ENCODE data around the gene LCK. TPM values are rescaled to one million over a fixed set of nuclear protein-coding genes. Genes with fewer than 3 reads are reported as not detected.

The LCK gene
- total and polyA plus RNA-seq, 2 of the 8 experiments (the other 6 are each of a cell fraction or from before 2014, with no cell fraction given) = 75.3 to 122 TPM

GRCh38 chr1:32274646-32275340 lies 23.7 kb downstream of the LCK start:
- Histone ChIP-seq H3K4ac (replicated peaks; ENCODE audit: insufficient read length, low read depth, low read length) (peak overlapping the region; percentile 44), H4K5ac (ENCODE audit: insufficient read length, low read depth, low read length) (peak overlapping the region; percentile 81), H4K20me1 (replicated peaks in 1 of 2; ENCODE audit: control insufficient read depth in 1 of 2, insufficient read depth in 2 of 2, low read length in 2 of 2) (peaks cover 0 to 4% of the 10 kb centered on the region in 2 experiments), H3K79me2 (ENCODE audit: control insufficient read depth in 1 of 2, insufficient read depth in 2 of 2, low read length in 2 of 2) (no peaks in the 10 kb centered on the region), H3K18ac (ENCODE audit: extremely low read depth, low read length) (peak overlapping the region; percentile 85), H3K4me2 (ENCODE audit: insufficient read depth in 1 of 2, low read depth in 2 of 2, low read length in 2 of 2) (peak overlapping the region; percentile 67 to 98), H3K36me3 (ENCODE audit: control insufficient read depth in 2 of 4, insufficient read depth in 4 of 4, low read length in 3 of 4) (peaks cover 0 to 4% (median 2%) of the 10 kb centered on the region in 4 experiments; a peak in 3 of 8 replicates), H4K91ac (replicated peaks; ENCODE audit: insufficient read length, low read length) (peak overlapping the region; percentile 95), H3K14ac (ENCODE audit: insufficient read length) (no peak overlapping the region), H3K79me1 (ENCODE audit: low read depth, low read length) (no peaks in the 10 kb centered on the region; the same call in 1 of the 2 replicates), H3K27ac (ENCODE audit: low read depth, low read length) (no peak overlapping the region), H3K56ac (replicated peaks; ENCODE audit: insufficient read length, low read depth, low read length) (peak overlapping the region; percentile 59), H3K27me3 (replicated peaks in 1 of 4; ENCODE audit: control insufficient read depth in 3 of 4, extremely low read depth in 1 of 4, insufficient read depth in 3 of 4, low read length in 3 of 4) (no peaks in the 10 kb centered on the region), H3K23me2 (ENCODE audit: low read depth, low read length) (peaks cover 19% of the 10 kb centered on the region), H3K4me1 (replicated peaks in 1 of 4; ENCODE audit: control insufficient read depth in 3 of 4, insufficient read depth in 4 of 4, low read length in 3 of 4) (peaks cover 6 to 33% (median 19%) of the 10 kb centered on the region in 4 experiments), H2BK120ac (replicated peaks; ENCODE audit: low read depth, low read length) (peak overlapping the region; percentile 70), H2AFZ (ENCODE audit: low read length) (peak overlapping the region; percentile 4; the same call in 1 of the 2 replicates), H2BK12ac (ENCODE audit: low read depth, low read length) (peak overlapping the region; percentile 88), H2AK5ac (ENCODE audit: low read depth, low read length) (peak overlapping the region; percentile 83; the same call in 1 of the 2 replicates), H3K4me3 (ENCODE audit: extremely low read depth in 1 of 4, insufficient read depth in 2 of 4, low read depth in 3 of 4, low read length in 4 of 4) (peak overlapping the region; percentile 30 to 56 (median 38)), H3K9ac (replicated peaks in 1 of 4; ENCODE audit: extremely low read depth in 1 of 4, low read depth in 3 of 4, low read length in 3 of 4) (peak overlapping the region in 3 of 4 experiments; percentile 26 to 36 (median 29); a peak in 6 of 7 replicates), H2BK20ac (ENCODE audit: low read length) (no peak overlapping the region; the same call in 1 of the 2 replicates), H3K23ac (ENCODE audit: insufficient read length) (no peak overlapping the region), H2BK5ac (ENCODE audit: low read depth, low read length) (peak overlapping the region; percentile 88), H2BK15ac (ENCODE audit: low read length) (peak overlapping the region; percentile 99), H4K8ac (ENCODE audit: extremely low read depth, insufficient read depth, low read length) (peak overlapping the region; percentile 97), H3K9me3 (ENCODE audit: insufficient read depth in 2 of 2, low read depth in 1 of 2, low read length in 1 of 2) (no peaks in the 10 kb centered on the region)
- TF ChIP-seq CREB1 (IDR thresholded peaks at IDR 0.05) (no peak), CBX5 (IDR thresholded peaks at IDR 0.05; ENCODE audit: low read depth, low read length) (no peak), NRF1 (IDR thresholded peaks at IDR 0.05; ENCODE audit: low read depth, low read length) (no peak), CTCF (IDR thresholded peaks at IDR 0.05; ENCODE audit: control extremely low read depth in 1 of 3, insufficient read depth in 1 of 3, low read depth in 1 of 3, low read length in 3 of 3) (no peak), SIX5 (IDR thresholded peaks at IDR 0.05; ENCODE audit: low read depth, low read length) (no peak), CTBP2 (IDR thresholded peaks at IDR 0.05; ENCODE audit: borderline replicate concordance, insufficient read depth, insufficient read length, low read length) (no peak), RNF2 (IDR thresholded peaks at IDR 0.05; ENCODE audit: borderline replicate concordance, low read depth, low read length, missing control alignments, poor library complexity, severe bottlenecking) (no peak), TAF1 (IDR thresholded peaks at IDR 0.05; ENCODE audit: low read depth, low read length) (0 out of 2 replicates have a peak, but pooled peaks have one; percentile 16)
- ChIA-PET CTCF (ENCODE audit: partially characterized antibody) (interaction anchor here (1.0 to 4.3 kb wide), 7 partner anchors 8 to 59 kb away, joined by 3 to 27 read pairs (median 4); partner anchors contain the start of genes HDAC1 and LCK), POLR2A (ENCODE audit: partially characterized antibody) (interaction anchor here (0.6 to 3.9 kb wide), 18 partner anchors 9 to 77 kb away, joined by 3 to 27 read pairs (median 4); partner anchors contain the start of genes HDAC1, IQCC, LCK and MARCKSL1)
- DNase-seq (ENCODE audit: low read depth in 1 of 2, low spot score in 2 of 2) (peak in 1 of 2 experiments; percentile 63), FAIRE-seq (no peak)
- whole genome bisulfite sequencing, 2 experiments (ENCODE audit: extremely low coverage in 1 of 2, insufficient coverage in 1 of 2, insufficient read length in 1 of 2, insufficient replicate concordance in 2 of 2, low coverage in 1 of 2, low lambda C conversion rate in 2 of 2, missing lambda C conversion rate in 1 of 2) = 43% methylated on average over 23 of the region's 31 CpGs; no CpG with 5 or more reads in 1 of the 2 experiments
